ENCODE results near the gene SUSD1. TPM values are rescaled to one million over a fixed set of nuclear protein-coding genes. Genes with fewer than 3 reads are reported as not detected.
A peak's percentile ranks its signal among the peaks of the same experiment; 100 is the strongest.

The SUSD1 gene
- total and polyA plus RNA-seq, 9 of the 15 experiments (the other 6 are each of a cell fraction or from before 2014, with no cell fraction given): 10.9 to 44.4 (median 36.1) TPM

DNA sequence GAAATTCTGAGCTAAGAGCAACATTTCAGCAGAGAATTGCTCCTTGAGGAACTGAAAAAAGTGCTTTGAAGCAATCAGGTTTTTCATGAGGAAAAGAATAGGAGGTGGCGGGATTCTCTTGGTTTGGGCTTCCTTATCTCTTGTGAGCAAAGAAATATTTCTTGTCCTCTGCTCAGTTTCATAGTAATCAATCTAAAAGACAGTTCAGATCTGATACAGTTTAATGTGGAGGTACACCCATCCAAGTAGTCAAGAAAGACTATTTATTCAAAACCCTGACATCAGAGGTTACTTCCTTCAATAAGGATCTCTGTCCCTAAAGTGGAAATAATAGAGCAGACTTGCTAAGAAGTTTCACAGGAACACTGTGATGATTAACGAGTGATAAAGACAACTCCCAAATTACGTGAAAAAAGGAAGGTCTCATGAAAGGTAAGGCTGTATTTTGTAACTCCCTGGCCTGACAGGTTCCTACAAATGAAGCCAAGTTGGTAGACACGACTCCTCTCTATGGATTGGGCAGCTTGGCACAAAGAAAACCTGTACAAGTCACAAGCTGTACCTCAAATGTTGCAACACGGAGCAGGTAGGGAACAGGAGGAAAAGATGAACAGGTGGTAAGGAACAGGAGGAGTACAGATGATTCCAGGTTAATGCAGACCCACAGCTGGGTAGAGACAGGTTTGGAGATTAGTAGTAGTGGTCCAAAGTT is 94.1 kb downstream of the SUSD1 start:
- H3K36me3 ChIP-seq (ENCODE audit: control insufficient read depth, insufficient read depth, low read length): peaks cover 82% of the 10 kb centered on the region
- in situ Hi-C loops (cut with MboI): loop anchor here (5.0 to 25.0 kb wide), 2 partner anchors 271 to 731 kb away; no protein-coding TSS in a partner anchor
- no peak for FAIRE-seq

More for the DNA sequence above, 94.1 kb downstream of the SUSD1 start:
- Histone ChIP-seq H3K4me3 (no peak overlapping the region), H3K27ac (ENCODE audit: extremely low read depth, low read depth, low read length) (peak overlapping the region; percentile 46; the same call in 2 of the 3 replicates), H3K79me2 (ENCODE audit: control insufficient read depth, insufficient read depth, low read length) (peaks cover 3% of the 10 kb centered on the region; the same call in 1 of the 3 replicates), H3K9ac (ENCODE audit: insufficient read depth in 1 of 2, low read depth in 2 of 2, low read length in 2 of 2) (no peak overlapping the region), H4K20me1 (replicated peaks; ENCODE audit: control insufficient read depth, insufficient read depth, low read length) (no peaks in the 10 kb centered on the region), H3K4me1 (replicated peaks in 1 of 2; ENCODE audit: control insufficient read depth in 2 of 2, insufficient read depth in 2 of 2, low read length in 2 of 2) (peaks cover 0 to 7% of the 10 kb centered on the region in 2 experiments; a peak in 3 of 5 replicates), H3K9me3 (replicated peaks; ENCODE audit: control insufficient read depth, insufficient read depth, low read depth, low read length) (no peaks in the 10 kb centered on the region), H2AFZ (ENCODE audit: low read depth, low read length) (no peak overlapping the region), H3K27me3 (ENCODE audit: control insufficient read depth in 2 of 2, insufficient read depth in 2 of 2, low read length in 2 of 2) (no peaks in the 10 kb centered on the region), H3K4me2 (ENCODE audit: insufficient read depth, low read length) (no peak overlapping the region; the same call in 1 of the 2 replicates), H3K9me1 (ENCODE audit: control insufficient read depth, insufficient read depth, low read length) (no peaks in the 10 kb centered on the region)
- TF ChIP-seq NFRKB (IDR thresholded peaks at IDR 0.05; ENCODE audit: low read depth): no peak
- TF ChIP-seq ZNF561 (CRISPR knock-in tag; conservative IDR thresholded peaks at IDR 0.05): no peak
- no peak for TF ChIP-seq HCFC1 (IDR thresholded peaks at IDR 0.05; ENCODE audit: low read depth, low read length)
- TF ChIP-seq, protein P1, sequence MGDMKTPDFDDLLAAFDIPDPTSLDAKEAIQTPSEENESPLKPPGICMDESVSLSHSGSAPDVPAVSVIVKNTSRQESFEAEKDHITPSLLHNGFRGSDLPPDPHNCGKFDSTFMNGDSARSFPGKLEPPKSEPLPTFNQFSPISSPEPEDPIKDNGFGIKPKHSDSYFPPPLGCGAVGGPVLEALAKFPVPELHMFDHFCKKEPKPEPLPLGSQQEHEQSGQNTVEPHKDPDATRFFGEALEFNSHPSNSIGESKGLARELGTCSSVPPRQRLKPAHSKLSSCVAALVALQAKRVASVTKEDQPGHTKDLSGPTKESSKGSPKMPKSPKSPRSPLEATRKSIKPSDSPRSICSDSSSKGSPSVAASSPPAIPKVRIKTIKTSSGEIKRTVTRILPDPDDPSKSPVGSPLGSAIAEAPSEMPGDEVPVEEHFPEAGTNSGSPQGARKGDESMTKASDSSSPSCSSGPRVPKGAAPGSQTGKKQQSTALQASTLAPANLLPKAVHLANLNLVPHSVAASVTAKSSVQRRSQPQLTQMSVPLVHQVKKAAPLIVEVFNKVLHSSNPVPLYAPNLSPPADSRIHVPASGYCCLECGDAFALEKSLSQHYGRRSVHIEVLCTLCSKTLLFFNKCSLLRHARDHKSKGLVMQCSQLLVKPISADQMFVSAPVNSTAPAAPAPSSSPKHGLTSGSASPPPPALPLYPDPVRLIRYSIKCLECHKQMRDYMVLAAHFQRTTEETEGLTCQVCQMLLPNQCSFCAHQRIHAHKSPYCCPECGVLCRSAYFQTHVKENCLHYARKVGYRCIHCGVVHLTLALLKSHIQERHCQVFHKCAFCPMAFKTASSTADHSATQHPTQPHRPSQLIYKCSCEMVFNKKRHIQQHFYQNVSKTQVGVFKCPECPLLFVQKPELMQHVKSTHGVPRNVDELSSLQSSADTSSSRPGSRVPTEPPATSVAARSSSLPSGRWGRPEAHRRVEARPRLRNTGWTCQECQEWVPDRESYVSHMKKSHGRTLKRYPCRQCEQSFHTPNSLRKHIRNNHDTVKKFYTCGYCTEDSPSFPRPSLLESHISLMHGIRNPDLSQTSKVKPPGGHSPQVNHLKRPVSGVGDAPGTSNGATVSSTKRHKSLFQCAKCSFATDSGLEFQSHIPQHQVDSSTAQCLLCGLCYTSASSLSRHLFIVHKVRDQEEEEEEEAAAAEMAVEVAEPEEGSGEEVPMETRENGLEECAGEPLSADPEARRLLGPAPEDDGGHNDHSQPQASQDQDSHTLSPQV (IDR thresholded peaks at IDR 0.05): no peak
- TF ChIP-seq, protein P2, sequence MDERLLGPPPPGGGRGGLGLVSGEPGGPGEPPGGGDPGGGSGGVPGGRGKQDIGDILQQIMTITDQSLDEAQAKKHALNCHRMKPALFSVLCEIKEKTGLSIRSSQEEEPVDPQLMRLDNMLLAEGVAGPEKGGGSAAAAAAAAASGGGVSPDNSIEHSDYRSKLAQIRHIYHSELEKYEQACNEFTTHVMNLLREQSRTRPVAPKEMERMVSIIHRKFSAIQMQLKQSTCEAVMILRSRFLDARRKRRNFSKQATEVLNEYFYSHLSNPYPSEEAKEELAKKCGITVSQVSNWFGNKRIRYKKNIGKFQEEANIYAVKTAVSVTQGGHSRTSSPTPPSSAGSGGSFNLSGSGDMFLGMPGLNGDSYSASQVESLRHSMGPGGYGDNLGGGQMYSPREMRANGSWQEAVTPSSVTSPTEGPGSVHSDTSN (CRISPR knock-in tag; IDR thresholded peaks at IDR 0.05; ENCODE audit: low read depth): no peak
- TF ChIP-seq, protein P2 (tag; conservative IDR thresholded peaks at IDR 0.05; ENCODE audit: low read depth): peak; percentile 66; the same call in 1 of the 2 replicates
- TF ChIP-seq NELFE (IDR thresholded peaks at IDR 0.05; ENCODE audit: insufficient read depth, insufficient read length): no peak
- TF ChIP-seq MEIS2 (IDR thresholded peaks at IDR 0.05; ENCODE audit: partially characterized antibody): peak; percentile 76
- CTCF ChIA-PET (ENCODE audit: low intra/inter-chr PET ratio): no interaction called here
- BruUV-seq (replicated peaks): no TSS peak
- 44% methylated on average over 5 of the region's 5 CpGs for WGBS (ENCODE audit: insufficient coverage, low coverage, missing lambda C conversion rate)
- intact Hi-C loops (cut with micrococcal nuclease): loop anchor here (10.0 kb wide), 1 partner anchor 634 kb away; the partner anchor contains the start of gene INIP
- ATAC-seq (no peak), DNase-seq (ENCODE audit: extremely low read depth in 1 of 4, low spot score in 3 of 4) (no peak)
- POLR2A ChIA-PET: interaction anchor here (0.6 to 1.2 kb wide), 2 partner anchors 15 to 100 kb away, joined by 3 read pairs; no protein-coding TSS in a partner anchor

All from K562 (cell line).